Stomach (tissue), 9 donors: Measurements from ENCODE around the gene FOXM1. TPM values are rescaled to one million over a fixed set of nuclear protein-coding genes. Genes with fewer than 3 reads are reported as not detected.
A peak's percentile ranks its signal among the peaks of the same experiment; 100 is the strongest.
"Not testable (repeated sequence)": the region's sequence is repeated elsewhere in the genome, so short reads cannot be mapped to it uniquely, and the experiment has no call there.

Experiments used
- DNase-seq, 2 donors: peaks; one replicate each; pipeline versions ENCODE4 v3.0.0 to v3.0.0-alpha.2; 2013 to 2019
- H3K27ac ChIP-seq, 5 donors: fragments of 200-600 bp in 4 of 5; sonication (generic) in 4 of 5; one replicate each; pipeline ENCODE4 v1.5.1; 2013 to 2019; ENCODE audit warnings: mild to moderate bottlenecking in 1 of 5, moderate library complexity in 1 of 5
- H3K27me3 ChIP-seq, 3 donors: fragments of 200-600 bp; sonication (generic); one replicate each; pipeline ENCODE4 v1.5.1; 2017 to 2019; ENCODE audit warnings: mixed run types in 1 of 3
- H3K36me3 ChIP-seq, 4 donors: fragments of 200-600 bp; sonication (generic); 1 replicate in 3 of 4; 2 replicates in 1 of 4; pipeline ENCODE4 v1.5.1; 2016 to 2019
- H3K4me1 ChIP-seq, 4 donors: fragments of 200-600 bp; sonication (generic); one replicate each; pipeline ENCODE4 v1.5.1; 2016 to 2019
- H3K4me3 ChIP-seq, 4 donors: fragments of 200-600 bp; sonication (generic) in 3 of 4; one replicate each; pipeline ENCODE4 v1.5.1; 2016 to 2019; ENCODE audit warnings: mild to moderate bottlenecking in 1 of 4
- H3K9me3 ChIP-seq, 4 donors: fragments of 200-600 bp; sonication (generic); one replicate each; pipeline ENCODE4 v1.5.1; 2016 to 2019
- CTCF ChIP-seq, 7 experiments: fragments of 450-650 bp in 4 of 7; fragments of 200-600 bp in 3 of 7; sonication (generic) in 3 of 7; IDR thresholded peaks; one replicate each; pipeline ENCODE4 v1.5.1; 2016 to 2019; ENCODE audit warnings: antibody characterized with exemption in 7 of 7, control low read depth in 2 of 7, mild to moderate bottlenecking in 1 of 7
- EP300 ChIP-seq: sonication (generic); formaldehyde crosslinking; IDR thresholded peaks from one replicate; pipeline ENCODE4 v1.6.1; 2017; ENCODE audit warnings: antibody characterized with exemption
- POLR2A ChIP-seq, 4 donors: fragments of 450-650 bp; IDR thresholded peaks; one replicate each; pipeline ENCODE4 v1.6.1; 2016; ENCODE audit warnings: antibody characterized with exemption in 4 of 4, control low read depth in 2 of 4, mild to moderate bottlenecking in 1 of 4, moderate library complexity in 1 of 4
- POLR2AphosphoS5 ChIP-seq, 3 donors: sonication (generic); formaldehyde crosslinking; IDR thresholded peaks; one replicate each; pipeline ENCODE4 v1.6.1; 2016; ENCODE audit warnings: antibody characterized with exemption in 3 of 3
- WGBS, 5 donors: extraction: QIAGEN DNeasy Blood & Tissue Kit in 3 of 5; methylation state at CpG; one replicate each; pipeline versions ENCODE4 v1.1.5 to v1.1.7; 2013 to 2018; 5-methylcytosine and 5-hydroxymethylcytosine counted together
- intact Hi-C: fragments of 100-400 bp; cut with DNase I; formaldehyde crosslinking; loops from one replicate; pipeline ENCODE4 v1.15.1; 2023; ENCODE audit warnings: low total_unique reads
- polyA plus RNA-seq, 3 donors: library from polyadenylated mRNA; stranded (reverse); fragments of 200-250 nt; gene quantifications; one replicate each; pipeline ENCODE4 v1.2.3, GENCODE V29; 2013
- total RNA-seq, 5 donors: library from RNA; depleted of rRNA; stranded (reverse); fragments of >200 nt; gene quantifications; one replicate each; pipeline versions ENCODE4 v1.1.0 to v1.2.3, GENCODE V29; 2014 to 2016
- donor health status: healthy with polysubstance abuse.
- donor health status: Bipolar disorder and iron deficiency.
- donor health status: healthy.

FOXM1 gene
- total and polyA plus RNA-seq, 8 donors, result 3.5 to 23.2 (median 7.6) TPM; not detected in 1

GRCh38 chr12:2864198-2864597, 12.8 kb downstream of the FOXM1 start:
- no peak overlapping the region for H3K27ac ChIP-seq
- WGBS, 5 donors, result 95 to 99% (median 97%) methylated on average over 9 of the region's 9 CpGs
- DNase-seq, result no peak
- no peaks in the 10 kb centered on the region for H3K27me3 ChIP-seq
- no peaks in the 10 kb centered on the region for H3K9me3 ChIP-seq
- TF ChIP-seq EP300 (no peak), POLR2AphosphoS5 (IDR thresholded peaks at IDR 0.05) (no peak), POLR2A (IDR thresholded peaks at IDR 0.05) (no peak)
- intact Hi-C loops, result no loop called here
- peaks cover 0 to 58% (median 7%) of the 10 kb centered on the region in 4 donors for H3K36me3 ChIP-seq
- no peak overlapping the region for H3K4me3 ChIP-seq
- no peaks in the 10 kb centered on the region for H3K4me1 ChIP-seq

- H3K36me3 ChIP-seq, result peaks cover 0 to 66% (median 10%) of the 10 kb centered on the region in 4 donors
- H3K27ac ChIP-seq, H3K27me3 ChIP-seq, H3K4me1 ChIP-seq, H3K4me3 ChIP-seq, H3K9me3 ChIP-seq, DNase-seq, intact Hi-C loops: not testable (repeated sequence)
- 95 to 98% (median 97%) methylated on average over 6 to 7 of the region's 7 CpGs for WGBS, 5 donors
These were observed 13.6 kb downstream of the FOXM1 start for GRCh38 chr12:2863402-2863801.

DNA sequence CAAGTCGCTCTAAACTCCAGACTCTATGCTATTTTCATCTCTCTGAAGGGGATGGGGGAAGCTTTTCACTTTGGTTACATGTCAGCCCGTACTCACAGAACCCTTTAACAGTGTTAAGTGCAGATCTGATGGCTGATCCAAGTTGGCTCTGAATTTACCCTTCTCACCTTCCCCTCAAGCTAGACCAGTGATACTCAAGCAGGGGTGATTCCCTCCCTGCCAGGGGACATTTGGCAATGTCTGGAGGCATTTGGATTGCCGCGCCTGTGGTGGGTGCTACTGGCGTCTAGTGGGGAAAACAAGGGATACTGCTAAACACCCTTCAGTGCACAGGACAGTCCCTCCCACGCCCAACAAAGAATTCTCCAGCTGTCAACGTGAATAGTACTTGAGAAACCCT, 14.1 kb downstream of the FOXM1 start:
- Histone ChIP-seq H3K4me3 (no peak overlapping the region), H3K9me3 (no peaks in the 10 kb centered on the region), H3K27me3 (no peaks in the 10 kb centered on the region), H3K27ac (no peak overlapping the region), H3K36me3 (peaks cover 0 to 70% (median 12%) of the 10 kb centered on the region in 4 donors), H3K4me1 (no peaks in the 10 kb centered on the region)
- intact Hi-C loops, result no loop called here
- WGBS, 5 donors, result 89 to 97% (median 94%) methylated on average over 7 of the region's 7 CpGs
- TF ChIP-seq POLR2AphosphoS5 (IDR thresholded peaks at IDR 0.05) (no peak), EP300 (no peak), POLR2A (IDR thresholded peaks at IDR 0.05) (no peak), CTCF (IDR thresholded peaks at IDR 0.05) (no peak)
- no peak for DNase-seq

GRCh38 chr12:2860170-2860569, 16.8 kb downstream of the FOXM1 start:
- H3K27me3 ChIP-seq, result no peaks in the 10 kb centered on the region
- H3K27ac ChIP-seq, result no peak overlapping the region
- peaks cover 0 to 68% (median 16%) of the 10 kb centered on the region in 4 donors for H3K36me3 ChIP-seq
- H3K9me3 ChIP-seq, result no peaks in the 10 kb centered on the region
- intact Hi-C loops, result no loop called here
- H3K4me3 ChIP-seq, result no peak overlapping the region
- H3K4me1 ChIP-seq, result no peaks in the 10 kb centered on the region
- TF ChIP-seq POLR2A (IDR thresholded peaks at IDR 0.05), result no peak
- TF ChIP-seq EP300, result no peak
- TF ChIP-seq POLR2AphosphoS5 (IDR thresholded peaks at IDR 0.05), result no peak
- TF ChIP-seq CTCF (IDR thresholded peaks at IDR 0.05), result no peak
- DNase-seq, result no peak

DNA sequence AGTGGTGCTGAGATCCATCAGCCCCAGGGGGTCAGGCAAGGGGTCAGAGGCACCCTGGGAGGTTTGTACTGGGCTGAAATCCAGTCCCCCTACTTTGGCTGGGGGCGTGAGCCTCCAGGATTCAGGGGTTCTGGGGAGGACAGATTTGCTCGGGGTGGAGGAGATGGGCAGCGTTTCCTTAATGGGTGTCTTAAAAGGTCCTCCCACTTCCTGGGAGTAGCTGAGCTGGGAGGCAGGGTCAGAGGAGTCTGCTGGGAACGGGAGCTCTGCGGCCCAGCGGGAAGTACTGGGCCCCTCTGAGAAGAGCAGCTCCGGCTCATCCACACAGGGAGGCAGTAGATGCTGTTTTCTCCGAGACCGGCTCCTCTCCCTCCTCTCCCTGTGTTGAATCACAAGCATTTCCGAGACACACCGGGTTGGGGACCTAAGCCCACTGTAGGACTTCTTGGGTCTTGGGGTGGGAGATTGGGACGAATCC, 18.0 kb downstream of the FOXM1 start:
- intact Hi-C loops, result loop anchor here (10.0 kb wide), 2 partner anchors 86 to 176 kb away; no protein-coding TSS in a partner anchor
- no peaks in the 10 kb centered on the region for H3K4me1 ChIP-seq
- WGBS, 5 donors, result 64 to 85% (median 79%) methylated on average over 11 to 12 of the region's 12 CpGs
- TF ChIP-seq CTCF (IDR thresholded peaks at IDR 0.05) (no peak), EP300 (no peak), POLR2AphosphoS5 (IDR thresholded peaks at IDR 0.05) (no peak), POLR2A (IDR thresholded peaks at IDR 0.05) (no peak)
- DNase-seq, result no peak
- H3K27me3 ChIP-seq, result no peaks in the 10 kb centered on the region
- peaks cover 0 to 56% (median 14%) of the 10 kb centered on the region in 4 donors for H3K36me3 ChIP-seq
- no peaks in the 10 kb centered on the region for H3K9me3 ChIP-seq
- H3K27ac ChIP-seq, result peak overlapping the region in 1 of 5 donors; percentile 38
- no peak overlapping the region for H3K4me3 ChIP-seq
